NT2/D1 (cell line): ENCODE results near the gene CASP1.
"Not testable (repeated sequence)": the region's sequence is repeated elsewhere in the genome, so short reads cannot be mapped to it uniquely, and the experiment has no call there.

Experiments used
- SUZ12 ChIP-seq: IDR thresholded peaks from 2 replicates; pipeline ENCODE4 v1.6.1; 2011; ENCODE audit not compliant: insufficient read length, insufficient read depth; ENCODE audit errors: extremely low read depth
- YY1 ChIP-seq: IDR thresholded peaks from 2 replicates; pipeline ENCODE4 v1.6.1; 2011; ENCODE audit not compliant: insufficient read length, insufficient read depth

GRCh38 chr11:105044557-105045524, 9.9 kb upstream of the CASP1 start, which contains the start of gene CARD16:
- TF ChIP-seq YY1, SUZ12: not testable (repeated sequence)
